Endometrial microvascular endothelial cells (primary cell): Measurements from ENCODE around the gene APOA4. TPM values are rescaled to one million over a fixed set of nuclear protein-coding genes. Genes with fewer than 3 reads are reported as not detected.
"Not testable (repeated sequence)": the region's sequence is repeated elsewhere in the genome, so short reads cannot be mapped to it uniquely, and the experiment has no call there.

Experiments
- in situ Hi-C: cut with HindIII; loops from 2 replicates; pipeline ENCODE4 v1.10.0; 2017; ENCODE audit warnings: low sequenced_read_pairs, low pct_unique_long_range_greater_than_20kb; ENCODE audit errors: inconsistent ontology term
- total RNA-seq: library from RNA; depleted of rRNA; stranded (reverse); fragments of >200 nt; gene quantifications from one replicate; pipeline ENCODE4 v1.2.3, GENCODE V29; 2015; ENCODE audit errors: inconsistent ontology term

APOA4 gene
- total RNA-seq, 1 donor from 2014 or later, result not detected

DNA sequence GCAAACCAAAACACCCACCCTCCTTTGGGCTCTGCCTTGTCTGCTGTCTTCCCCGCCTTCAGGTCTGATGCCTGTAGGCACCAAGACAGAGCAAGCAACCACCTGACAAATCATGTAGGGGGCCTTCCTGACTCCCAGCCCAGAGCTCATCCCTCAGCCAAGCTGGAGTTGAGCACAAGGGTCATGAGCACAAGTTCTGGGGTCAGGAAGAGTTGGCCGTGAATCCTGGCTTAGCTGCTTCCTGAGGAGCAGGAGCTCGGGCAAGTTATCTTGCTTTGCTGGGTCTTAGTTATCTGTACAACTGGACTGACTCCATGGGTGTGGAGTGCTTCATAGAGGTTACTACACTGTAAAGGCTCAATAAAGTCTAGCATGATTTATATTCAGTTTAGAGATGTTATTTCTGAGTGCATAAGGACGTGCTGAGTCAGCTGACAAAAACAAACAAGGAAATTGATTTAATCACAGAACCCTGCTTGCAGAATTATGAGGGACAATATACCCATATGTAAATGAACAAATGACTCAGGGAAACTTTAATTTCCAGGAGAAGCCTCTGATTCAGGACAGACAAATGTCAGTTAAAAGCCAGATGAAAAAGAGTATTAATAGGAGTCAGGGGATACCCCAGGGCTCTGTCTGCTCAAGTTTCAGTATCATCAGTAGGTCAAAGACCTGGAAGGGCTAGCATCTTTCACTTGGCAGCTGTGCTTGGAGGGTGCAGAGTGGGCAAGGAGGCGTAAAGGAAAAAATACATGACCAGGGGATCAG lies 29.3 kb upstream of the APOA4 start:
- in situ Hi-C loops, result no loop called here

DNA sequence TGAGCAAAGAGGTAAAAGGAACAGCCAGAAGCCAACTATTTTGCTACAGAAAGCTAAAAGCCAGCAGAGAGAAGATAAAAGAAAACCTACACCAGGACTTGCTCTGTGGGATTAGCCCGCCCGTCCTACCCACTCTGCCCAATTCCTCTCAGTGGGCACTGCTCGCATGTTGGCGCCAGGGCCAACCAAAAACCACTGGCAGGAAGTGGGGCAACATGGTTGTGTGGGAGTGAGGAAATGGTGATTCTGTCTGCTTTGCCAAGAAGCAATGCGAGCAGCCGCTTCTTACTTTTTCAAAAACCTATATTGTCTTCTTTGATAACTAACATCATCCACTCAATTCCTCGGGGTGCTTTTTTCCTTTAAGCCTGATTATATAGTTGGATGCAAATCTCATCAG lies 28.5 kb upstream of the APOA4 start:
- in situ Hi-C loops, result no loop called here

- in situ Hi-C loops, result no loop called here
Measured at GRCh38 chr11:116849486-116849885, 26.4 kb upstream of the APOA4 start.

GRCh38 chr11:116849060-116849459 lies 26.0 kb upstream of the APOA4 start:
- in situ Hi-C loops, result no loop called here

GRCh38 chr11:116847612-116848011 lies 24.5 kb upstream of the APOA4 start:
- in situ Hi-C loops, result no loop called here

DNA sequence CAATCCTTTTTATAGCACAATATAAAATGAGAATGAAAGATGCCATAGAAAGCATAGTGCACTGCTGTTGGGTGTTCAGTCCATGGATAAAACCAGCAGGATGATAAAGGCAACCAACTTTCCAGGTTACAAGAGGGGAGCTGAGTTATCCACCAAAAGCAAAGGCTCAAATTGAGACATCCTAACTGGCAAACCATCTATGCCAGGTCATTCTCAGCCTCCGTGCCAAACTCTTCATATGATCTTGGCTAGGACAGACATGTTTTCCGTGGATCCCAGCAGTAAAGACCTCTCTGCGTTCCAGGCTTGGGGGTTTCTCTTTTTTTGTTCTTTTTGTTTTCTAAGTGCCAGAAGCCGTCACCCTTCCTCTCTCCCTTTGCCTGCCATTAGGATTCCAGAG lies 21.6 kb upstream of the APOA4 start:
- in situ Hi-C loops, result no loop called here

DNA sequence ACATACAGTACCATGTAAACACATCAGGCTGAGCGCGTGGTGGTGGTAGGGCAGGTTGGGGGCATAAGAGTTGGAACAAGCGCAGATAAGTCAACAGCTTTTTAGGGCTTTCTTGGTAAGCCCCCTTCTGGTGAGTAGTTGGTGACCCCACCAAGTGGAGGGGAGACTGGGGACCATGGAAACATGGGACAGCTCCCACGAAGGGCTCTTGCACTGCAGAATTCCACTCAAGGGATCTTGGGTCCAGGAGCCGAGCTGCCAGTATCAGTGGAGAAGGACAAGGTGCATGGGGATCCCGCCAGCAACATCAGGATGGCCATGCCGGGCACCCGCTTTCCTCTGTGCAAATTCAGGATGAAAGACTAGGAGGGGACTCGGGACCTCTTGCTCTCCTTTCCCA lies 20.6 kb upstream of the APOA4 start:
- in situ Hi-C loops, result no loop called here

GRCh38 chr11:116842909-116843308 lies 19.8 kb upstream of the APOA4 start:
- in situ Hi-C loops, result no loop called here

GRCh38 chr11:116842117-116842516 lies 19.0 kb upstream of the APOA4 start:
- in situ Hi-C loops, result no loop called here

DNA sequence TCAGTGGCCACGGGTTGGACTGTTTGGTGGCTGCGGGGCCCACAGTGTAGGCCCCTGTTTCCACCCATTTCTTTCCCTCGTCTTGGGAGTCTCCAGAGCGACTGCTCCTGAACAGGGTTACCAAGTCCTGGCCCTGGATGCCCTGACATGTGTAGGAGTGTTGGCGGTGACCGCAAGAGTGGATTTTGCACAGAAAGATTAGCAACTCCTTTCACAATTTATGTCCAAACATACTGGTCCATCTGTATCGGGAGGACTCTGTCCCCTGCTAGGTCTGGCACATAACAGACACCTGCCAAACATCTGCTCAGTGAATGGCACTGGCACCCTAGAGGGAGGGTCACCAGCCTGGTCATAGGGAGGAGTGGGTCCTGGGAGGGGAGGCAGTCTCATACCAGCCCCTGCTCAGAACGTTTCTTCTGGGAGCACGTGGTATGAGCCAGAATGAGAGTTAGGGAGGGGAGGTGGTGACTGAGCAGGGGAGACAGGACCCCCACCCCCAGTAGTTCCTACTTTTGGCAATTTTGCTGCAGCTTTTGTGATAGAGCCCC lies 17.7 kb upstream of the APOA4 start:
- in situ Hi-C loops, result no loop called here

DNA sequence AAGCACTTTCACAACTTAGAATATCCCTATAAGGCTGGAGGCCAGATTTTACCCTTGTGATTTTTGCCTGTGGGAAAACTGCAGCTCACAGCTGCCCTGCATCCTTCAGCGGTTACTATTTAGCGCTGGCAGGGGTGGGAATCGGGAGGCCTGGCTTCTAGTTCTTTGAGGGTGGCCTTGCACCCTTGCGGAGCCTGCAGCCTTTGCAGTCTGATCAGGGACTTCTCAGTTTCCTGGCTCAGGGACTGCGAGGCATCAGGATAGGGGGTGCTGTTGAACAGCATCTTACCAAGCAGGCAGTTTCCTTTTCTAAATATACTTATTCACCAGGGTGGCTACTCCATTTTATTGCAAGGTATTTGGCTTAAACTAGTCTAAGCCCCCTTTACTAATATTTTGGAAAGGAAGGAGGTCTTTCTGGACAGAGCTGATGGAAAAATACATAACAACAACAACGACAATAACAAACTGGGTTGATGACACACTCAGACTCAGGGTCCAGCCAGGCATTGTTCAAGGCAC lies 17.2 kb upstream of the APOA4 start:
- in situ Hi-C loops, result no loop called here

DNA sequence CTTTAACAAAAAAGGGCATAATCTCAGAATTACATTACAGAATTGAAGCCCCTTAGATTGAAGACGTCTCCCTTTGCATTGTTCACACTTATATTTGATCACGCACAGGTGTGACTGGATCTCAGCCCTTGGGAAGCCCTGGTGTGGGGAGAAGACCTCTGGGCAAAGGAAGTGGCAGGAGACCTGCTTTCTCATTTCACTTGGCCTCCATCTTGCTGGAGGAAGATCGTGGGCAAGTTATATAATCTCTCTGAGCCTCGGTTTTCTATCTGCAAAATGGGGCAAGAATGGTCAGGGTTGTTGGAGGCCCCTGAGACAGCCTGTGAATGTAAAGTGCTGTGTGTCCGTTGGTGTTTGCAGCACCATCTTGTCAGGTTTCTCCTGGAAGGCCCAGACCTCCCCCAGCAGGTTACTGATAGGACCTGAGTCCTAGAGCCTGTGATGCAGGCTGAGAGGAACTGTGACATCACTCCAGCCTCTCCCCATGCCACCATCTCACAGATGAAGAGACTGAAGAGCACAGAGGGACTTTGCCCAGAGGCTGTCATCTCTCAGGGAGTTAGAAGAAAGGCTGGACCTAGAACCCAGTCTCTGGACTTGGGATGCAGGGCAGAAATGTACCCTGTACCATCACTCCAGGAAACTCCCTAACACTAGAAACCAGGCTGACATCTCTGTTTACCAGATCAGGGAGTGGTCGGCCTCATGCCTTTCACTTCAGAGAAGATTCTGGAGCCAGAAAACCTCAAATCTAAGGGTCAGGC lies 15.4 kb upstream of the APOA4 start:
- in situ Hi-C loops, result no loop called here

DNA sequence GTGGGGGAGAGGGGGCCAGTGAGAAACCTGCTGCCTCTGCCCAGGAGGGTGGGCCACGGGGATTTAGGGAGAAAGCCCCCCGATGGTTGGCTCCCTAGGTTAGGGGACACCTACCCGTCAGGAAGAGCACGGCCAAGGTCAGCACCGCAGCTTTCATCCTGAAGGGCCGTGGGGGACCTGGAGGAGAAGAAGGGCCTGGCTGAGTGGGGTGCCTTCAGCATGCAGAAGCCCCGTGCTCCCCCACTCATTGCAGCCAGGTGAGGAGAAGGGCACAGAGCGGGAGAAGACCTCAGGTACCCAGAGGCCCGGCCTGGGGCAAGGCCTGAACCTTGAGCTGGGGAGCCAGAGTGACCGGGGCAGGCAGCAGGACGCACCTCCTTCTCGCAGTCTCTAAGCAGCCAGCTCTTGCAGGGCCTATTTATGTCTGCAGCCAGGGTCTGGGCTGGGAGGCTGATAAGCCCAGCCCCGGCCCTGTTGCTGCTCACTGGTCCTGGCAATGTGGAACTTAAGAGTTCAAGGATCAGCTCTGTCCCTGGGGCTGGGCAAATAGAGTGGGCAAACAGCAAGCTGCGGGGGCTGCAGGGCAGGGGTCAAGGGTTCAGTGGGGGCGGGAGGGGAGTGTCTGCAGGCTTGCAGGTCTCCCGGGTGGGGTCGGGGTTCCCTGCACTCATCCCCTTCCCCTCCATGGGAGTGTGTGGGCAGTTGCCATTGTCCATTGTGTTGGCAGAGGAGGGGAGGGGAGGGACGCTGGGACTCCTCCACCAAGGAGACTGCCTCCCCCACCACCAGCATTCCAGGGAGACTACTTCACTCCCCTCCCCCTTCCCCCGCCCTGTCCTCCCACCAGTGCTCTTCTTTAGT lies 14.4 kb upstream of the APOA4 start, which contains the start of gene APOA1:
Gene APOA1, minus strand, starts transcription at position 392 of the 861 bp plus-strand sequence. Its CDS starts 235 bp downstream, at position 157.
- in situ Hi-C loops, result no loop called here

DNA sequence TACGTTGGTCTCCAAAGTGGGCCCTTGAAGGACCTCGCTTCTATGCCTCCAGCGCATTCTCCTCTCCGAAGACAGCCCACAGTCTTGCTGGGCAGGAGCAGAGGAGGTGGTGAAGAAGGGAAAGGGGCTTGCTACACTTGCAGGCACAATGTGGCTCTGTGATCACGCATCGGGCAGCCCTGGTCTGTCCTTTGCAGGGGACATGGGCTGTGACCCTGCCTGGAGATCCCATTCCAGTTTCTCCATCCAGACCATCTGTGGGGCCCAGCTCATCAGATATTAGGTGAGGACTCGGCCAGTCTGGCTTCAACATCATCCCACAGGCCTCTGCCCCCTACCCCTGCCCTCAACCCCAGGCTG lies 13.5 kb upstream of the APOA4 start:
- in situ Hi-C loops, result no loop called here

GRCh38 chr11:116835791-116836631 lies 12.9 kb upstream of the APOA4 start:
- in situ Hi-C loops, result no loop called here

GRCh38 chr11:116835042-116835772 lies 12.1 kb upstream of the APOA4 start:
- in situ Hi-C loops, result no loop called here

DNA sequence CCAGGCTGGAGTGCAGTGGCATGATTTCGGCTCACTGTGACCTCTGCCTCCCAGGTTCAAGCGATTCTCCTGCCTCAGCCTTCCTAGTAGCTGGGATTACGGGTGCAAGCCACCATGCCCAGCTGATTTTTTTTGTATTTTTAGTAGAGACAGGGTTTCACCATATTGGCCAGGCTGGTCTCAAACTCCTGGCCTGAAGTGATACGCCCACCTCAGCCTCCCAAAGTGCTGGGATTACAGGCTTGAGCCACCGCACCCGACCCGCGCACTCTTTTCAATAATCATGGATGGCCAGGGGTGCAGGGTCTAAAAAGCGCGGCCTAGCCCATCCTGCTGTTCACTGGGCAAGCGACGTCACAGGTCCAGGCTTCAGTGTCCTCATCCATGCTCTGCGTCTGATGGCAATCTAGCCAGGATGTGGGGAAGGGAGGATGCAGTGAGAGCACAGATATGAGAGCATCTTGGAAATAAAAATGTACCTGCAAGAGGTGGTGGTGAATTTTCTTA lies 11.5 kb upstream of the APOA4 start:
- in situ Hi-C loops, result not testable (repeated sequence)
